ENCODE data around the gene HRH2. TPM values are rescaled to one million over a fixed set of nuclear protein-coding genes. Genes with fewer than 3 reads are reported as not detected.

The HRH2 gene
- polyA plus RNA-seq, 3 donors, result 2.6 to 3.3 (median 3.2) TPM

Other genes starting within 250 kb of the HRH2 start
- not detected for gene DRD1, start 213.9 kb upstream of the HRH2 start, polyA plus RNA-seq (ENCODE audit: insufficient read length in 3 of 3)
- 10 to 100 TPM; 43.9 to 54.0 (median 50.1) TPM for gene SFXN1, start 179.5 kb upstream of the HRH2 start, polyA plus RNA-seq (ENCODE audit: insufficient read length in 3 of 3)
- gene CPLX2, start 213.5 kb downstream of the HRH2 start, polyA plus RNA-seq (ENCODE audit: insufficient read length in 3 of 3), result under 1 TPM in 1 of 3 donors, not detected in 2; 0.04 TPM